Fibroblast of lung (primary cell): Measurements from ENCODE around the gene PRPF6.

Experiments used
- CTCF ChIP-seq, 2 donors: IDR thresholded peaks in 1 of 2; conservative IDR thresholded peaks in 1 of 2; 1 replicate in 1 of 2; 2 replicates in 1 of 2; pipeline ENCODE4 v1.5.1; 2011 to 2012; ENCODE audit warnings: low read length in 2 of 2, control low read depth in 1 of 2, inconsistent platforms in 1 of 2, low read depth in 1 of 2, mild to moderate bottlenecking in 1 of 2
- EZH2 ChIP-seq: IDR thresholded peaks from 2 replicates; pipeline ENCODE4 v1.5.1; 2012; ENCODE audit warnings: low read length, control low read depth, mild to moderate bottlenecking; ENCODE audit errors: missing control alignments

GRCh38 chr20:64052987-64053840 is 72.3 kb downstream of the PRPF6 start:
- no peak for TF ChIP-seq CTCF (conservative IDR thresholded peaks at IDR 0.05 in 1 of 2, IDR thresholded peaks at IDR 0.05 in 1 of 2; ENCODE audit: low read depth in 1 of 2, low read length in 2 of 2)
- no peak for TF ChIP-seq EZH2
